GM12892 (cell line): ENCODE data around the gene TMEM87A.

ENCODE experiments used
- DNase-seq: peaks from one replicate; pipeline ENCODE4 v3.0.0; 2011; ENCODE audit not compliant: insufficient read length
- FAIRE-seq: peaks from 2 replicates; lab custom pipeline; 2011; peaks lifted over from hg19 to GRCh38; lab: Jason Lieb, UNC
- POLR2A ChIP-seq: IDR thresholded peaks from 2 replicates; pipeline ENCODE4 v1.6.1; 2011; ENCODE audit warnings: low read depth, low read length, control low read depth
- POLR2AphosphoS5 ChIP-seq: IDR thresholded peaks from 2 replicates; pipeline ENCODE4 v1.6.1; 2011; ENCODE audit warnings: low read depth, low read length, control low read depth
- TAF1 ChIP-seq: IDR thresholded peaks from 2 replicates; pipeline ENCODE4 v1.6.1; 2011; ENCODE audit warnings: low read depth, mild to moderate bottlenecking, control low read depth, low read length, borderline replicate concordance

Gene TMEM87A

GRCh38 chr15:42217568-42217967 lies 55.7 kb downstream of the TMEM87A start:
- no peak for DNase-seq
- no peak for FAIRE-seq
- no peak for TF ChIP-seq POLR2A
- TF ChIP-seq POLR2AphosphoS5, result no peak
- TF ChIP-seq TAF1, result no peak

- TF ChIP-seq POLR2A (no peak), POLR2AphosphoS5 (no peak), TAF1 (no peak)
- DNase-seq (no peak), FAIRE-seq (peak; percentile 44)
Measured at GRCh38 chr15:42215913-42216829, 57.1 kb downstream of the TMEM87A start.

- TF ChIP-seq POLR2AphosphoS5, result no peak
- no peak for TF ChIP-seq TAF1
- no peak for TF ChIP-seq POLR2A
- DNase-seq (no peak), FAIRE-seq (no peak)
Measured at GRCh38 chr15:42214600-42214999, 58.6 kb downstream of the TMEM87A start.

GRCh38 chr15:42213511-42213910 lies 59.7 kb downstream of the TMEM87A start:
- DNase-seq (no peak), FAIRE-seq (no peak)
- no peak for TF ChIP-seq POLR2AphosphoS5
- no peak for TF ChIP-seq POLR2A
- no peak for TF ChIP-seq TAF1

GRCh38 chr15:42210696-42211095 lies 62.5 kb downstream of the TMEM87A start:
- TF ChIP-seq POLR2A (no peak), POLR2AphosphoS5 (no peak), TAF1 (no peak)
- no peak for DNase-seq
- FAIRE-seq, result no peak

GRCh38 chr15:42207674-42208579 lies 65.3 kb downstream of the TMEM87A start, which contains the start of gene VPS39:
Gene VPS39, minus strand, starts transcription at chr15:42208304. Its CDS starts 151 bp downstream, at chr15:42208153.
- FAIRE-seq (peak; percentile 96), DNase-seq (peak; percentile 78)
- TF ChIP-seq POLR2A (peak; percentile 83), TAF1 (no peak), POLR2AphosphoS5 (peak; percentile 81)

- TF ChIP-seq TAF1 (no peak), POLR2AphosphoS5 (no peak), POLR2A (no peak)
- DNase-seq (no peak), FAIRE-seq (no peak)
Measured at GRCh38 chr15:42206406-42206805, 66.8 kb downstream of the TMEM87A start.

GRCh38 chr15:42203891-42204290 lies 69.3 kb downstream of the TMEM87A start:
- no peak for TF ChIP-seq TAF1
- no peak for TF ChIP-seq POLR2A
- TF ChIP-seq POLR2AphosphoS5, result no peak
- no peak for FAIRE-seq

GRCh38 chr15:42202653-42203052 lies 70.6 kb downstream of the TMEM87A start:
- TF ChIP-seq POLR2A (no peak), TAF1 (no peak), POLR2AphosphoS5 (no peak)
- DNase-seq (no peak), FAIRE-seq (no peak)

More at GRCh38 chr15:42203891-42204290, 69.3 kb downstream of the TMEM87A start:
- no peak for DNase-seq

- FAIRE-seq, result no peak
Measured at GRCh38 chr15:42201801-42202200, 71.4 kb downstream of the TMEM87A start.

GRCh38 chr15:42199126-42199525 lies 74.1 kb downstream of the TMEM87A start:
- FAIRE-seq, result no peak
- TF ChIP-seq TAF1 (no peak), POLR2A (no peak), POLR2AphosphoS5 (no peak)

More at GRCh38 chr15:42201801-42202200, 71.4 kb downstream of the TMEM87A start:
- no peak for DNase-seq
- TF ChIP-seq TAF1, result no peak
- TF ChIP-seq POLR2A, result no peak
- TF ChIP-seq POLR2AphosphoS5, result no peak

More at GRCh38 chr15:42199126-42199525, 74.1 kb downstream of the TMEM87A start:
- DNase-seq, result no peak
